22Rv1 (cell line): ENCODE results near the gene SLC2A8.

Source experiments
- ZFX ChIP-seq: fragments of 450-650 bp; IDR thresholded peaks from 2 replicates; pipeline ENCODE4 v1.6.1; 2017; ENCODE audit warnings: antibody characterized with exemption, borderline replicate concordance
- TF ChIP-seq, protein P1 (sequence below): fragments of 450-650 bp; IDR thresholded peaks from 2 replicates; pipeline ENCODE4 v1.5.1; 2017; ENCODE audit warnings: mild to moderate bottlenecking

DNA sequence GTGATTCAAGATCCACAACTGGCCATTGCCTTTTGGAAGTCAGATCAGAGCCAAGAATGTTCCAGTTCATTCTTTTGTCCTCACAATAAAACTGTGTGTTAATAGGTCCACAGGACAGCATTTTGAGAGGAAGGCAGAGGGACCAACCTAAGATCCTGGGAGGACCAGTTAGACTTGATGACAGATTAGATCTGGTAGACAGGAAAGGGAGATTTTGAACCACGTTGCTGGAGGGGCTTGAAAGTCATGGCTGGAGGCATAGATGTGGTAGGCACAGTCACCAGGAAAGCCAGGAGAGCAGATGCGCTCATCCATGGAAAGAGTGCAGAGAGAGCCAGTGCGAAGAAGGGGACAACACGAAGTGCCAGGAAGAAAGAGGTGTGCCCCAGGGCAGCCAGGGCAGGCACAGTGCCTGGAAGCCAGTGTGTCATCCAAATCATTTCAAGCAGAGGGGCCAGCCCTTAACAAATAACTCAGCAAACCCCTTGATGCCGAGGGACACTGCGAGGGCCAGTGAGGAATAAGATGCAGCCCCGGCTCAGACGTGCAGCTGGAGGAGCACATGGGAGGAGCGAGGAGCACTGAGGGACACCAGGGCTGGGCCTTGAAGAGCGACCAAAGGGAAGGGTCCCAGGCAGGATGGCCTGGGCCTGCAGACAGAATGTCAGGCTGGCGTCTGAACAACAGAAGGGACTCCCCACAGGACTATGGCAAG, 12.8 kb upstream of the SLC2A8 start:
- TF ChIP-seq, protein P1, sequence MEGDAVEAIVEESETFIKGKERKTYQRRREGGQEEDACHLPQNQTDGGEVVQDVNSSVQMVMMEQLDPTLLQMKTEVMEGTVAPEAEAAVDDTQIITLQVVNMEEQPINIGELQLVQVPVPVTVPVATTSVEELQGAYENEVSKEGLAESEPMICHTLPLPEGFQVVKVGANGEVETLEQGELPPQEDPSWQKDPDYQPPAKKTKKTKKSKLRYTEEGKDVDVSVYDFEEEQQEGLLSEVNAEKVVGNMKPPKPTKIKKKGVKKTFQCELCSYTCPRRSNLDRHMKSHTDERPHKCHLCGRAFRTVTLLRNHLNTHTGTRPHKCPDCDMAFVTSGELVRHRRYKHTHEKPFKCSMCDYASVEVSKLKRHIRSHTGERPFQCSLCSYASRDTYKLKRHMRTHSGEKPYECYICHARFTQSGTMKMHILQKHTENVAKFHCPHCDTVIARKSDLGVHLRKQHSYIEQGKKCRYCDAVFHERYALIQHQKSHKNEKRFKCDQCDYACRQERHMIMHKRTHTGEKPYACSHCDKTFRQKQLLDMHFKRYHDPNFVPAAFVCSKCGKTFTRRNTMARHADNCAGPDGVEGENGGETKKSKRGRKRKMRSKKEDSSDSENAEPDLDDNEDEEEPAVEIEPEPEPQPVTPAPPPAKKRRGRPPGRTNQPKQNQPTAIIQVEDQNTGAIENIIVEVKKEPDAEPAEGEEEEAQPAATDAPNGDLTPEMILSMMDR = no peak
- no peak for TF ChIP-seq ZFX
